KOPT-K1 (cell line): ENCODE results near the gene NNAT.
"Not testable (repeated sequence)": the region's sequence is repeated elsewhere in the genome, so short reads cannot be mapped to it uniquely, and the experiment has no call there.

Source experiments
- H3K27ac ChIP-seq: fragments of 200-600 bp; sonication (generic); 2 replicates; pipeline ENCODE4 v1.5.1; 2016; ENCODE audit warnings: antibody characterized with exemption, mild to moderate bottlenecking, low read depth, low read length; ENCODE audit not compliant: poor library complexity, severe bottlenecking
- H3K36me3 ChIP-seq: fragments of 200-600 bp; sonication (generic); 2 replicates; pipeline ENCODE4 v1.5.1; 2017; ENCODE audit warnings: antibody characterized with exemption, mild to moderate bottlenecking, low read length, moderate library complexity; ENCODE audit not compliant: insufficient read depth
- H3K9me3 ChIP-seq: fragments of 200-600 bp; sonication (generic); 2 replicates; pipeline ENCODE4 v1.5.1; 2017; ENCODE audit warnings: antibody characterized with exemption, low read length, mild to moderate bottlenecking; ENCODE audit not compliant: insufficient read depth, poor library complexity, severe bottlenecking

The NNAT gene, protein sequence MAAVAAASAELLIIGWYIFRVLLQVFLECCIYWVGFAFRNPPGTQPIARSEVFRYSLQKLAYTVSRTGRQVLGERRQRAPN

DNA sequence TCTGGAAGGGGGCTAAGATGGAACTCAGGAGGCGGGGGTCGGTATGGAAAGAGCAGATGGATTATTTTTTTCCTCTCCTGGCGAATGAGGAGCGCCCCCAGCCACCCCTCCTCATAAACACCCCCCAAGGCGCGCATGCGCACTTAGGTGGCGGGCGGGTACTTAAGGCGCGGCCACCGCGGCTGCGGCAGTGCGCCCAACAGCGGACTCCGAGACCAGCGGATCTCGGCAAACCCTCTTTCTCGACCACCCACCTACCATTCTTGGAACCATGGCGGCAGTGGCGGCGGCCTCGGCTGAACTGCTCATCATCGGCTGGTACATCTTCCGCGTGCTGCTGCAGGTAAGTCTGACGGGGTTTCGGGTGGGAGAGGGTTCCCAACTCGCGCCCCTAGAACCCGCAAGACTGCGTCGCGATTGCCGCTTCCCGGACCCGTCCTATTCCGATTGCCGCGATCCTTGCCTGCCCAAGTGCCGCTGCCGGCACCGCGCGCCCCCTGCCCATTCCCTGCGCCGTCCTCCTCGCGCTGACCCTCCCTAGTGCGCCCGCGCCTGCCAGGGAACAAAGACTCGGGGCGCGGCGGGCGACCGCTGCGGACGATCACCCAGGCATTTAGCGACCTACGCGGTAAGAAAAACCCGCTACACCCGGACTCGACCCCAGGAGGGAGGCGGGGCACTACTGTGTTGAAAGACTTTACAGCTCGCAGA is at the start of gene NNAT:
NNAT (plus strand) TSS at position 190 of the 711 bp plus-strand sequence; CDS start at position 272, 82 bp downstream.
- Histone ChIP-seq H3K9me3 (peaks cover 19% of the 10 kb centered on the region), H3K36me3 (peaks cover 27% of the 10 kb centered on the region; the same call in 1 of the 2 replicates), H3K27ac (no peak within 1 kb of the TSS)

DNA sequence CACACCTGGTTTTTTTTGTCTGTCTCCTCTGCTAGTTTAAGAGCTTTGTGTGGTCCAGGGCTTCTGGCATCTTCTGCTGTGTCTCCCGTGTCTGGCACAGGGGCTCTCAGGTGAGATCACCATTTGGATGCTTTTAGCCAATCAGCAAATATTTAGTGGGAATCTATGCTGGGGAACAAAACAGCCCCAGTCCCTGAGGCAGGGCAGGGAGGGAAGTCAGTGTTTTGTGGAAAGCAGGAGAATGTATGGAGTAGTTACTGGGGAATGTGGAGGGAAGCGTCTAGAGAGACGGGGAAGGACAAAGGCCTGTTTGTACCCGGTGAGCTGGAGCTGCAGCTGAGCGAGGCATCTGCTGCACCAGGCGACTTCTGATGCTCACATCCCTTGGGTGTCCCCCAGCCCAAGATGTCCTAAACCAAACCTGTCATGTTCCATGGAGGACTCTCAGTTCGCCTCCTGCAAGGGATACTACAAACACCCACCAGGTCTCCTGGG is 49.3 kb upstream of the NNAT start:
- Histone ChIP-seq H3K9me3 (peaks cover 7% of the 10 kb centered on the region), H3K36me3 (no peaks in the 10 kb centered on the region), H3K27ac (no peak overlapping the region)

DNA sequence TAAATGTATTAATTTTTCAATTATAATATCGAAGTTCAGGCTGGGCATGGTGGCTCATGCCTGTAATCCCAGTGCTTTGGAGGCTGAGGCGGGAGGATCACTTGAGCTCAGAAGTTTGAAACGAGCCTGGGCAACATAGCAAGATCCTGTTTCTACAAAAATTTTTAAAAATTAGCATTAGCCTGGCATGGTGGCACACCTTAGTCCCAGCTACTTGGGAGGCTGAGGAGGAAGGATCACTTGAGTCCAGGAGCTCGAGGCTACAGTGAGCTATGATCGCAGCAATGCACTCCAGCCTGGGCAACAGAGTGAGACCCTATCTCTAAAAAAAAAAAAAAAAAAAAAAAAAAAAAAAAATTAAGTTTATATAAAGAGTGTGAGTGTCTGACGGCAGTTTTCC is 48.6 kb upstream of the NNAT start:
- H3K9me3 ChIP-seq, H3K27ac ChIP-seq, H3K36me3 ChIP-seq: not testable (repeated sequence)

DNA sequence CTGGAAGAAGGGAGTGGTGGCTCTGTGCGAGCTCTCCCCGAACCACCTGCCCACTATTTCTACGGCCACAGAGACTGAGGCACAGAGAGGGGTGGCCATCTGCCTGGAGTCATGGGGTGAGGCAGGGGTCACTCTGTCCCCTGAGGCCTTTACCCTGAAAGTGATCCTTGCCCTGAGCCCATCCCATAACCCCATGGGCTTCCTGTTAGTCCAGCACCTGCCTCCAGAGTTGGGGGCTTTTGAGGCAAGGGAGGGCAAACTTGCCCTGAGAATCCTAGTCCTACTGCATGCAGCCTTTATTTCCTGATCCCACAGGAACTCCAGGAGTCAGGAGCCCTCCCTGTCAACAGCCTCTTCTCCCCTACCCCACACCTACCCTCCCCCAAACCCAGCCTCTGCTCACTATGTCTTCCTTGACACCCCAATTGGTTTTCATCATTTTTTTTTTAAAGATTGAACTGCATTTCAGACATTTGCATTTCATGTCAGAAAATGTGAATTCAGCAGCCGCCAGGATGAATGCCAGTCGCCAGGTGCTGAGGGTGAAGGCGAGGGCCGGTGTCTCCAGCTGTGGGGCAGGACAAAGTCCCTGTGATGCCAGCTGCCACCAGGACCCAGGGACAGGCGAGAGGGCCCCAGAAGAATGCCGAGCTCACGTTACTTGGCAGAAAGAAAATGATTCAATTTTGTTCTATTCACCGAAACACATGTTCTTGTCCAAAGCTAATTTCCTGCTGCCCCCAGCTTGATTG is 47.6 kb upstream of the NNAT start:
- no peak overlapping the region for H3K27ac ChIP-seq
- H3K9me3 ChIP-seq: peaks cover 7% of the 10 kb centered on the region
- H3K36me3 ChIP-seq: no peaks in the 10 kb centered on the region

DNA sequence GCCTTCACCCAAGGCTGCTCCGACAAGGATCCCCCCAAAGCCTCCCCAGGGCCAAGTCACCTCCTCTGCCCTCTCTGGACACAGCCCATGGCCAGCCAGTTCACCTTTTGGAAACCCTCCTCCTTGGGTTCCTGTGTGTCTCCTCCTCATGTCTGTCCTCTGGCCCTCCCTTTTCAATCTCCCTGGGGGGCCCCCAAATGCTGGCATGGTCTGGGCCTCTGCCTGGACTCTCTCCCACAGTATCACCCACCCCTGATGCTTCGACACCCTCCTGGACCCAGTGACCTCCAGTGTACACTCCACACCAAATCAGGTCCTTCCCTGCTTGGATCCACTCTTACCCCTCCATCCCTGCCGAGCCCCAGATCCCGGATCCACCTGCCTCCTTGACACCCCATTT is 46.7 kb upstream of the NNAT start:
- Histone ChIP-seq H3K27ac (no peak overlapping the region), H3K9me3 (peaks cover 7% of the 10 kb centered on the region), H3K36me3 (no peaks in the 10 kb centered on the region)

DNA sequence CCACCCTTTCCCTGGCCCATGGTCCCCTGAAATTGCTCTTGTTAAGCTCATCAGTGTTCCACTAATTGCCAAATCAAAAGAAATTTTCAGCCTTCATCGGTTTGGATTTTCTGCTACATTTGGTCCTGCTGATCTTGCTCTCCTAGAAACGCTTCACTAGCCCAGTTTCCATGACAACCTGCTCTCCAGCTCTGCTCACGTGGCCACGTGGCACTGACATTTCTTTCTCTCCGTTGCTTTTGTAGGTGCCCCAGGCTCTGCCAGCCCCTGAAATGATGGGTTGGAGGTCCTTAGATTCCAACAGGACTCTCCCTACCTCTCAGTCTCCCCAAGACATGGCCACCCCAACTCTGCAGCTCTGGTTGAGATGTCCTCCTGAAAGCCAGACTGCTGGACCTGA is 45.8 kb upstream of the NNAT start:
- Histone ChIP-seq H3K36me3 (no peaks in the 10 kb centered on the region), H3K9me3 (peaks cover 7% of the 10 kb centered on the region), H3K27ac (no peak overlapping the region)

DNA sequence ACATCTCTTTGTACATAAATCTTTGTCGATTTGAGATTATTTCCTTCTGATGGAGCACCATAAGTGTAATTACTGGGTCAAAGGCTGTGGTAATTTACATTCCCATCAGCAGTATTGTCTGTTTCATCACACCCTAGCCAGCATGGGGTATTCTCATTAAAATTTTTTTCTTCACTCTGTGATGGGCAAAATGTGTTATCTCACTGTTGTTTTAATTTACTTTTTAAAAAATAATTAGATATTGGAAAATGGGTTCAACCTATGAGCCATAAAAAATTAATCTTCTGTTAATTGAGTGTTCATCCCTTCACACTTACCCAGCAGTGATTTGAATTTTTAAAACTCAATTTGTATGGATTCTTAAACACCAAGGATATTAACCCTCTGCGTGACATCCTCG is 44.0 kb upstream of the NNAT start:
- Histone ChIP-seq H3K27ac (no peak overlapping the region), H3K36me3 (no peaks in the 10 kb centered on the region), H3K9me3 (peaks cover 13% of the 10 kb centered on the region)

DNA sequence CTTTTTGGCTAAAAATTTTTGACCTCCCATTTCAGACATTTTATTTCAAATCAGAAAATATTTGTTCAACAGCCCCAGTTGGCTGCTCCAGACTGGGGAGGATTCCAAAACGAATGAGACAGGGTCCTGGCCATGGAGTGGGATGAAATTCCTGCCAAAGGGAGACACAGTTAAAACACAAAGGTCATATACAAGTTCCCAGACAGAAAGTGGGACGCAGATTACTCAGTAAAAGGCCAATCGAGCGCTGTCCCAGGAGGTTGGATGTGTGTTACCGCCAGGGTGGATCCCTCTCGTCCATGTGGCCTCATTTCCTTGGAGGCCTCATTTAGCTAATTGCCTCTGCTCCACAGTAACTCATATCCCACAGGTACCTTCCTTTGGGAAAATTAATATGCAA is 41.8 kb upstream of the NNAT start:
- Histone ChIP-seq H3K27ac (no peak overlapping the region), H3K9me3 (peaks cover 22% of the 10 kb centered on the region), H3K36me3 (no peaks in the 10 kb centered on the region)

DNA sequence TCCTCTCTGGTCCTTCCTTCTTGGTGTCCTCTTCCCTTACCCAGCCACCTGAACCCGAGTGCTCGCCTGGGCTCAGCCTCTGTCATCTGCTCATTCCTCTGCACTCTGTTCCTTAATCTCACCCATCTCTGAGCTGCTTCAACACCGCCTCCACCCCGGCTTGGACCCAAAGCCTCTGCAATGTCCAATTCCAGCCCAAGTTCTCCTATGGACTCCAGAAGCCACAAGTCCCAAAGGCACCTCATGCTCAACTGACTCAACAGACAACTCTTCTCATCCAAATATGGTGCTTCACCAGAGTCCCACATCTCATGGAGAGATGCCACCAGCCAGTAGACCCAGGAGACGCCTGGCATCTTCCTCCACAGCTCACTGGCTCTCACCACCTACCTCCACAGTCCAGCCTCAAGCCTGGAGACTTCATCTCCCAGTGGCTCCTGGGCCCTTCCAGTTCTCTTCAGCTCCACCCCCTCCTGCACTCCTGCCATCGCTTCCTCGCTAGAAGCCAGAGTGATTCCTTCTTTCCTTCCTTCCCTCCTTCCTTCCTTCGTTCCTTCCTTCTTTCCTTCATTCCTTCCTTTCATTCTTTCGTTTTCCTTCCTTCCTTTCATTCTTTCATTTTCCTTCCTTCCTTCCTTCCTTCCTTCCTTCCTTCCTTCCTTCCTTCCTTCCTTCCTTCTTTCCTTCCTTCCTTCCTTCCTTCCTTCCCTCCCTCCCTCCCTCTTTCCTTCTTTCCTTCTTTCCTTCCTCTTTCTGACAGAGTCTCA is 40.9 kb upstream of the NNAT start:
- H3K36me3 ChIP-seq: no peaks in the 10 kb centered on the region
- H3K27ac ChIP-seq: no peak overlapping the region

DNA sequence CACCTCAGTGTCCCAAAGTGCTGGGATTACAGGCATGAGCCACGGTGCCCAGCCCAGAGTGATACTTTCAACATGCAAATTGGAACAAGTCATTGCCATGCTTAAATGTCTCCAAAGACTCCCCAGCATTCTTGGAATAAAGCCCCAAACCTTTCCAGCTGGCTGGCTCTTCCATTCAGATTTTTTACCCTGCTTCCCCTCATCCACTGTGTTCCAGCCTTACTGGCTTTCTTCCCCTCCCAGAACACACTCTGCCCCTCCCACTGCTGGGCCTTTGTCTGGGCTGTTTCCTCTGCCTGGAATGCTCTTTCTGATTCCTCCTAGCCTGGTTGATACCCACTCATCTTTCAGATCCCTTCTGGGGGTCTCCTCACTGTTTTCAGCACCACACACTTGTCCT is 40.1 kb upstream of the NNAT start:
- Histone ChIP-seq H3K9me3 (peaks cover 15% of the 10 kb centered on the region), H3K27ac (no peak overlapping the region), H3K36me3 (no peaks in the 10 kb centered on the region)

More for the DNA sequence above, 40.9 kb upstream of the NNAT start:
- peaks cover 22% of the 10 kb centered on the region for H3K9me3 ChIP-seq

DNA sequence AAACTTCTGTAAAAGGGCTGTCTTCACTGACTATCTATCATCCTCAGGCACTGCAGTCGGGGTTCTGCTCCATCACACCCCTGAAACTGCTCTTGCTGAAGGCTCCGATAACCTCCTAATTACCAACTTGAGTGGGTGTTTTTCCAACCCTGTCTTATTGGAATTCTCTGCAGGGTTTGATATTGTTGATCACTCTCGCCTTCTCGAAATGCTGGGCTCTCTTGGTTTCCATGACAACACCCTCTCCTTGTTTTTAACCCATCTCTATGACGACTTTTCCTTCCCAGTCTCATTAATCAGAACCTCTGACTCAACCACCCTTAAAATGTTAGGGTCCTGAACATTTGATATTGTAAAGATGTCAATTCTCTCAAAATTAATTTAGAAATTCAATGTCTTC is 39.4 kb upstream of the NNAT start:
- peaks cover 15% of the 10 kb centered on the region for H3K9me3 ChIP-seq
- H3K27ac ChIP-seq: no peak overlapping the region
- no peaks in the 10 kb centered on the region for H3K36me3 ChIP-seq

DNA sequence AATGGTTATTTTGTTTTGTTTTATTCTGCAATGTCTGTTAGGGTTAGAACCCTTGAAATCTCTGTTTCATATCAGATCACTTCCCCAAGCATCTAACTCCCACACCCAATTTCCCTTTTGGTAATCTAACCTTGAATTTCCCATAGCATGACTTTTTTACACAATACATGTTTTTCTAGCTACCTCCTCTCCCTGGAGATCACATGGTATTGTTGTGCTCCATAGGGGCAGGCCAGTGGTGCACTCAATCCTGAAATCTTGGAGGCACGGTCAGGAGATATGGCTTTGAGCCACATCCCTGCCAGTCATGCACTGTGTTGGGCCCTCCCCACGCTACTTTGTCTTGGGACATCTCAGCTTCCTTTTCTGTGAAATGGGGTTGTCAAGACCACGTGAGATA is 36.7 kb upstream of the NNAT start:
- H3K36me3 ChIP-seq: no peaks in the 10 kb centered on the region
- peaks cover 15% of the 10 kb centered on the region for H3K9me3 ChIP-seq
- no peak overlapping the region for H3K27ac ChIP-seq

DNA sequence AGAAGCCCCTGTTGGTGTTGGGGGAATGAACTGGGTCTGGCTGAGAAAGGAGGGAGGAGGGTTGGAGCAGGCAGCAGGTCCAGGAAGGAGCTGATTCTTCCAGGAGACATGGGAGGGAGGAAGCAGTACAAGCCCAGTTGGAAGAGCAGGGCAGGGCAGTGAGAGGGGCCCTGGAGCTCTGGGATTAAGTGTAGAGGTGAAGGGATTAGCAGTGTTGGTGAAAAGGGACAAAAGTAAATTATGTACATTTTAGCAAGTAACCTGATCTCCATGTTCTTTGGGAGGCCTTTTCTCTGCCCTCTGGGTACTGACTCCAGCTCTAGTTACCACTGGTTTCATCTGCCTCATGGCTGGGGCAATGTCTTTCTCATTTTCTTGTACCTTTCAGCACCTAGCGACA is 34.8 kb upstream of the NNAT start:
- not testable (repeated sequence) for H3K36me3 ChIP-seq

DNA sequence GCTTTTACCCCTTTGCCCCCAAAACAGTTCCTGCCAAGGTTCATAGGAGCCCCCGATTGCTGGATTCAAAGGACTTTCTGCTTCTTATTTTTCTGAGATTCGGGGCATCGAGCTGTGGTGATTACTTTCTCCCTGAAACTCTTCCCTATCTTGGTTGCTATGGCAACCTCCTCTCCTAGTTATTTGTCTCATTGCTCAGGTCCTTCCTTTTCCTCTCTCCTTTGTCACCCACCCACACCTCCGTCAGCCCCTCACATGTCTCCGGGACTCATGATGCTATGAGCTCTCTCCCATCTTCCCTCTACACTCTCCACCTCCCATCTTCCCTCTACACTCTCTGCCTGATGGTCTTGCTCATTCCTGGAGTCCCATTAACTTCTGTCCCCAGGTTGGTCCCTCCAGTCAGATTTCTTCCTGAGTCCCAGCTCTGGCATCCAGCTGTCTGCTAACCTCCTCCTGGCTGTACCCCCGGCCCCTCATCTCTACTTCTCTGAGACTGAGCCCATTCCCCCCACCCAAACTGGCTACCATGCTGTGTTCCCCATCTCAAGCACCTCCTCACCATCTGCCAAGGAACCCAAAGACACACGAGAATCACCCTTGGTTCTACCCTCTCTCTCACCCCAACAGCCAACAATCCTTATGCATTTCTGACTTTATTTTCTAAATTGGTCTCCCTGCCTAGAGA is 30.2 kb upstream of the NNAT start:
- Histone ChIP-seq H3K27ac (no peak overlapping the region), H3K36me3 (no peaks in the 10 kb centered on the region), H3K9me3 (no peaks in the 10 kb centered on the region)

More for the DNA sequence above, 34.8 kb upstream of the NNAT start:
- not testable (repeated sequence) for H3K27ac ChIP-seq
- H3K9me3 ChIP-seq: peaks cover 15% of the 10 kb centered on the region
